ENCODE data around the gene C15orf39. TPM values are rescaled to one million over a fixed set of nuclear protein-coding genes. Genes with fewer than 3 reads are reported as not detected.
A peak's percentile ranks its signal among the peaks of the same experiment; 100 is the strongest.

C15orf39 gene
- total RNA-seq, 2 donors from 2014 or later = 5.9 to 16.4 TPM

GRCh38 chr15:75182187-75183131, 19.2 kb upstream of the C15orf39 start:
- Histone ChIP-seq H3K4me1 (peaks cover 0 to 38% of the 10 kb centered on the region in 2 donors), H3K4me3 (no peak overlapping the region), H3K9me3 (no peaks in the 10 kb centered on the region), H3K27ac (peak overlapping the region in 1 of 2 donors; percentile 16), H3K36me3 (no peaks in the 10 kb centered on the region), H3K27me3 (no peaks in the 10 kb centered on the region)
- no peak for TF ChIP-seq CTCF (IDR thresholded peaks at IDR 0.05)
- no peak for DNase-seq (ENCODE audit: low spot score)

GRCh38 chr15:75185271-75186029, 16.2 kb upstream of the C15orf39 start:
- TF ChIP-seq CTCF (IDR thresholded peaks at IDR 0.05) = no peak
- peaks cover 0 to 10% of the 10 kb centered on the region in 2 donors for H3K4me1 ChIP-seq
- no peaks in the 10 kb centered on the region for H3K27me3 ChIP-seq
- no peaks in the 10 kb centered on the region for H3K9me3 ChIP-seq
- no peak overlapping the region for H3K4me3 ChIP-seq
- H3K36me3 ChIP-seq = no peaks in the 10 kb centered on the region
- DNase-seq (ENCODE audit: low spot score) = no peak
- H3K27ac ChIP-seq = no peak overlapping the region

- Histone ChIP-seq H3K27ac (no peak overlapping the region), H3K9me3 (no peaks in the 10 kb centered on the region), H3K36me3 (no peaks in the 10 kb centered on the region), H3K4me3 (no peak overlapping the region), H3K27me3 (no peaks in the 10 kb centered on the region), H3K4me1 (peaks cover 0 to 7% of the 10 kb centered on the region in 2 donors)
- no peak for TF ChIP-seq CTCF (IDR thresholded peaks at IDR 0.05)
- DNase-seq (ENCODE audit: low spot score) = no peak
Observed at GRCh38 chr15:75186044-75186443, 15.6 kb upstream of the C15orf39 start.

- H3K27me3 ChIP-seq = no peaks in the 10 kb centered on the region
- TF ChIP-seq CTCF (IDR thresholded peaks at IDR 0.05) = no peak
- H3K4me3 ChIP-seq = no peak overlapping the region
- no peak for DNase-seq (ENCODE audit: low spot score)
- no peak overlapping the region for H3K27ac ChIP-seq
- no peaks in the 10 kb centered on the region for H3K9me3 ChIP-seq
- H3K4me1 ChIP-seq = no peaks in the 10 kb centered on the region
- no peaks in the 10 kb centered on the region for H3K36me3 ChIP-seq
Observed at GRCh38 chr15:75188499-75188898, 13.2 kb upstream of the C15orf39 start.

GRCh38 chr15:75191235-75191634, 10.4 kb upstream of the C15orf39 start:
- TF ChIP-seq CTCF (IDR thresholded peaks at IDR 0.05) = no peak
- no peak for DNase-seq (ENCODE audit: low spot score)
- H3K36me3 ChIP-seq = no peaks in the 10 kb centered on the region
- peaks cover 0 to 12% of the 10 kb centered on the region in 2 donors for H3K4me1 ChIP-seq
- H3K27ac ChIP-seq = no peak overlapping the region
- H3K9me3 ChIP-seq = no peaks in the 10 kb centered on the region
- no peak overlapping the region for H3K4me3 ChIP-seq
- no peaks in the 10 kb centered on the region for H3K27me3 ChIP-seq

Data from right atrium auricular region (tissue), 2 donors.